Measurements from ENCODE around the gene ATAD3A.
A peak's percentile ranks its signal among the peaks of the same experiment; 100 is the strongest.
"Not testable (repeated sequence)": the region's sequence is repeated elsewhere in the genome, so short reads cannot be mapped to it uniquely, and the experiment has no call there.

The ATAD3A gene

DNA sequence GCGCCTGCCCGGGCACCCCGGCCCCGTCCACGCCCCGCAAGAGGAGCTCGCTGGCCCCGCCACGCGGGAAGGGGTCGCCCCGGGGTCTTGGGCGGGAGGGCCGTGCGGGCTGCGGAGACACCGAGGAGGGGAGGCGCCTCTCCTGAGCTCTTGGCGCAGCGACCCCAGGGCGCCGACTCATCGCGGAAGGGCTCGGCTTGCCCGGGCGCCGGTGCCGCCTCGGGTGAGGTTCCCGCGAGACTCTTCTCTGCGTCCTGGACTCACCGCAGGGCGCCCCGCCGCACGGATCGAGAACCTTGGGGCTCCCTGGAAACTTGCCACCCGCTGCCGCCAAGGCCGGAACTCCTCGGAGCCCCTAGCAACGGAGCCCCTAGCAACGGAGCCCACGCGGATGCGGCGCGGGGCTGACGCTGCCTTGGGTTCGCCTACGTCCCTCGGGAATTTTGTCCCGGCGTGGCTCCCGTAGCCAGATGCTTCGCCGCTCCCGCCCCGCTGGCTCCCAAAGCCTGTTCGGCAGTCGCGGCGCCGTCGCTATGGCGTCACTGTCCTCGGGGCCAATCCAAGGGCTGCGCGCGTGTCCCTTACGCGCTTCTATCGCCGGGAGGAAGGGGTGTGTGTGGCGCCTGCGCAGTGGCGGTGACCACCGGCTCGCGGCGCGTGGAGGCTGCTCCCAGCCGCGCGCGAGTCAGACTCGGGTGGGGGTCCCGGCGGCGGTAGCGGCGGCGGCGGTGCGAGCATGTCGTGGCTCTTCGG lies at the start of gene ATAD3A:
Gene ATAD3A, plus strand, starts transcription at position 630 of the 753 bp plus-strand sequence. Its CDS starts 107 bp downstream, at position 737.
- peak; percentile 91 to 94 for DNase-seq

- DNase-seq: no peak
Measured at GRCh38 chr1:1462318-1462966, 49.5 kb upstream of the ATAD3A start.

GRCh38 chr1:1463312-1463711 lies 48.6 kb upstream of the ATAD3A start:
- no peak for DNase-seq

- DNase-seq: not testable (repeated sequence)
Measured at GRCh38 chr1:1468196-1468985, 43.6 kb upstream of the ATAD3A start.

GRCh38 chr1:1470626-1471388 lies 41.2 kb upstream of the ATAD3A start:
- peak in 1 of 2 experiments; percentile 39 for DNase-seq

- DNase-seq: peak; percentile 84
Measured at GRCh38 chr1:1471389-1472052, 40.4 kb upstream of the ATAD3A start, which contains the start of gene ATAD3B. ATAD3B (plus strand) TSS chr1:1471765; CDS start chr1:1471885, 120 bp downstream.

GRCh38 chr1:1472053-1472876 lies 39.7 kb upstream of the ATAD3A start:
- peak in 1 of 2 experiments; percentile 2 for DNase-seq

DNA sequence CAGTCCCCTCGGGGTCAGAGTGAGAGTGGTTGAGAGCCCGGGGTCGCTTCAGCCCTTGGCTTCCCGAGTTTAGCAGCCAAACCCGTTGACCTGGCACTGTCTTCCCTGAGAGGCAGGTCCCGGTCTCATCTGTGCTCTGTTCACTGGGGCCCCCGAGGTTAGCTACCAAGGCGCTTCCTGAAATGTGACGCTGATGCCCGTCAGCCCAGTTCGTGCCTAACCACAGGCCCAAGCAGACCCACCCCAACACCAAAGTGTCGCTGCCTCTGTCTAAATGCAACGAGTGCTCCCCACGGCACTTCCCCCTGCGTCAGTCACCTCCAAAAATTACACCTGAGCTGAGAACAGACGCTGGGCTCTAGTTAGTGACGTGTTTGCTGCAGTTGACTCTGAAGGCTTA lies 36.0 kb upstream of the ATAD3A start:
- DNase-seq: peak; percentile 19 to 25

DNA sequence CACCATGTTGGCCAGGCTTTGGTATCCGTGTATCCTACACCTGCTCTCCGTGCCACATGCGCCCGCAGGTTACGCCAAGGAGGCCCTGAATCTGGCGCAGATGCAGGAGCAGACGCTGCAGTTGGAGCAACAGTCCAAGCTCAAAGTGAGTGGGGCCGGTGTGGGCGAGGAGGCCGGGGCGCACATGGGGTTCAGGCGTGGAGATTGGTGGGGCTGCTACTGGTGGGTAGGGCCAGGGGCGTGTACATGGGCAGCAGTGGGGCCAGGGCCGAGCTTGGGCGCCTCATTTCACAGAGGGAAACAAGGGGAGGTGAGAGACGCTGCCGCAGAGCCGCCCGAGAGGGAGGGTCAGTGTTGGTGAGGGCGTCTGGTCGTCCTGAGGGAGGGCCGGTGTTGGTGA lies 34.8 kb upstream of the ATAD3A start:
- DNase-seq: no peak

DNA sequence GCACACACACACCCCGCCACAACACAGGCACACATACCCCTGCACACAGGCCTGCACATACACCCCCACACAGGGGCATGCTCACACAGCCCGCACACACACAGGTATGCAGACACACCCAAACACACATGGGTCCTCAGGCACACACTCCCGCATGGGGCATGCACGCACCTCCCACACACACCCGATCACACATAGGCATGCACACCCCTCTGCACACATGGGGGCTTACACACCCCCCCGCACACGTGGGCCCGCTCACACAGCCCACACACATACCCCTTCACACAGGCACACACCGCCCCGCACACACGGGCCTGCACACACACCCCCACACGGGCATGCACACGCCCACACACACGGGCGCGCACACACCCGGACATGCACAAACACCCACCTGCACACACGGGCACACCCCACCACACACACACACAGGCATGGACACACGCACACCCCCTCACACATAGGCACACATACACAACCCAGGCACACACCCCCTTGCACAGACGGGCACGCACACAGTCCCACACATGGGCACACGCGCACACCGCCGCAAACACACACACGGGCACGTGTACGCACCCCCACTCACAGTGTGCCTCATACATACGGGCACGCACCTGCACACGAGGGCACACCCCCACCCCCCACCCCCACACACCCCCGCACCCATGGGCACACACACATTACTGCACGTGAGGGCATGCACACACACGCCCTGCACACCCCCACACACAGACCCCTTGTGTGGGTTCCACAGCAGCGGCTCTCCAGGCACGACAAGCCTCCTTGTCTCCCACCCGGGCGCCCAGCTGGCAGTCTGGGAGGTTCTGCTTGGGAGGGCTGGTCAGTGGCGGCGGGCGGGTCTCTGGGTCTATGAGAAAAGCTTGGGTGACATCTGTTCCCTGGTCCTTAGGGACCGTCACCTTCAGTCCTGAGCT lies 32.1 kb upstream of the ATAD3A start:
- DNase-seq: no peak

DNA sequence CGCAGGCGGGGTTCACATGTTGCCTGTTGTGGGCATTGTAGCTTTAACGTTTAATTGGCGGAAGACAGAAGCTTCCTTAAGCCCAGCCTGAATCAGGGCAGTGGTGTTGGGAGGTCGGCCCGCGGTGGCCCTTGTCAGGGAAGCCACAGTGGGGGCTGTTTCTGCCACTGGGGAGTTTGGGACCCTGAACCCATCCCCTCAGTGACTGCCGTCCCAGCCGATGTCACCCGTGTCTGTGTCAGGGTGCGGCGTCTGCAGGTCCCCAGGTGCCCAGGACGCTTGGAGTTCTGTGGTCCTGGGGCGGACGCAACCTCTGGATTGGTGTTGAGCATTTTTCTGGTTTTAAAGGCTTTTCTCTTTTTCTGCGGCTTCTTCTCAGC lies 31.5 kb upstream of the ATAD3A start:
- DNase-seq: not testable (repeated sequence)

DNA sequence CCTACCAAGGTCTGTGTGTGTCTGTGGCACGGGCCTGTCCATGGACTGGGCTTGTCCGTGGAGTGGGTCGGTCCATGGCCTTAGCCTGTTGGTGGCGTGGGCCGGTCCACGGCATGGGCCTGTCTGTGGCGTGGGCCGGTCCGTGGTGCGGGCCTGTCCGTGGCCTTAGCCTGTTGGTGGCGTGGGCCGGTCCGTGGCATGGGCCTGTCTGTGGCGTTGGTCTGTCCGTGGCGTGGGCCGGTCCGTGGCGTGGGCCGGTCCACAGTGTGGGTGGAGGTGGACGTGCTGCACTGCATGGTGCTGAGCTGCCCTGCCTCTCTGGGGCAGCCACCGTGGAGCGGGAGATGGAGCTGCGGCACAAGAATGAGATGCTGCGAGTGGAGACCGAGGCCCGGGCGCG lies 30.2 kb upstream of the ATAD3A start:
- DNase-seq: not testable (repeated sequence)

- DNase-seq: no peak
Measured at GRCh38 chr1:1482856-1483255, 29.1 kb upstream of the ATAD3A start.

DNA sequence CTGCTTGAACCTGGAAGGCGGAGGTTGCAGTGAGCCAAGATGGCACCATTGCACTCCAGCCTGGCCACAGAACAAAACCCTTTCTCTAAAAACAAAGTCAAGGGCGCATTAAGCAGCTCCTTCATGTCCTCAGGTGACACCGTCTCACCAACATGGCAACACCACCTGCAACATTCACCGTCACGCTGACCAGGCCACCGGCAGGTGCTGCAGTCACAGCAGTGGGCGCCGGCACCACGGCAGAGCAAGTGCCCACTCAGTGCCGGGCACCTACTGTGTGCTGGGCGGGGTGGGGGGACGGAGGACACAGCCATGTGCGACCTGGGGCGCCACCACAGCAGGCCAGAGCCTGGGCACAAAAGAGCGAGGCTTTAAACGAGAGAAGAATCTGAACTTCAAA lies 28.2 kb upstream of the ATAD3A start:
- no peak for DNase-seq

DNA sequence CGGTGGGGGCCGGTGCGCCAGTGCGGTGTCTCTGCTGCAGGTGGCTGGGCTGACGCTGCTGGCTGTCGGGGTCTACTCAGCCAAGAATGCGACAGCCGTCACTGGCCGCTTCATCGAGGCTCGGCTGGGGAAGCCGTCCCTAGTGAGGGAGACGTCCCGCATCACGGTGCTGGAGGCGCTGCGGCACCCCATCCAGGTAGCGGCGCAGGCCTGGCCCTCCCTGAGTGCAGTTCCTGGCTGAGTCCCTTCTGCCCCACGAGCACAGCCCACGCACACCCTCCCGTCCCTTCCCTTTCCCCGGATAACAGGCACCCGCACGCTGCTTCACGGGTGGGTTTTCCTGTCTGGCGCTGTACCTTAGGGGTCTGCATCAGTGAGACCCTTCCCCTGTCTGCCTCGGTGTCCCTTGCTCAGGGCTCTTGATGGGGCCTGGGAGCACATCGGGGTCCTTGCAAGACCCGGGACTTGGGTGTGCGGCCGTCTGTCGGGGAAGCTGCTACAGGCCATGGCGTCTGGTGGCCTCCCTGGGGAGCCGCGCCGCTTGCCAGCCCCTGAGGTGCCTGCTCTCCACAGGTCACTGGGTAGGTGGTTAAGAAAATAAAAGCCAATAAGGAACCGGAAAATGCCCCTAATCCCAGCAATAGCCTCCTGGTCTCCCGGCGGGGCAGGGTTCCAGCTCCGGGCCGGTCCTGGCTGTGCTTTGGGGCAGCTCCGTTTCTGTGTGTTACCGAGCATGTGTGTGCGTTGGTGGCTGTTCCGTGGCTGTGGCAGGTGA lies 26.8 kb upstream of the ATAD3A start:
- DNase-seq: not testable (repeated sequence)

DNA sequence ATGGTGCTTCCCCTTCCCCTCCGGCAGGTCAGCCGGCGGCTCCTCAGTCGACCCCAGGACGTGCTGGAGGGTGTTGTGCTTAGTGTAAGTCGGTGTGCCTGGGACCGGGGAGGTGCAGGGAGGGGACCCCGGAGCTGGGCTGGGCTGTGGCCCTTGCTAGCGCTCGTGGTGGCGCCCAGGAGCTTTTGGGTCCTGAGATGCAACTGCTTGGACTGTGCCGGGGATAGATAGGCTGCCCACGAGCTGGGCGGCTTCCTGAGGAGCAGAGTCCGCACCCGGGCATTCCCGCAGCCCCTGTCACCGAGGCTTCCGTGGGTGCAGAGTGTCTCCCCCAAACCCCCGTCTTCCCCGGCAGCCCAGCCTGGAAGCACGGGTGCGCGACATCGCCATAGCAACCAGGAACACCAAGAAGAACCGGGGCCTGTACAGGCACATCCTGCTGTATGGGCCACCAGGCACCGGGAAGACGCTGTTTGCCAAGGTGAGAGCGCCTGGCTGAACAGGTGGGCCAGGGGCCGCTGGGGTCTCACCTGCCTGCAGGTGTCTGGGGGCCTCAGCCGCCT lies 26.1 kb upstream of the ATAD3A start:
- not testable (repeated sequence) for DNase-seq

GRCh38 chr1:1487701-1488100 lies 24.3 kb upstream of the ATAD3A start:
- DNase-seq: no peak

DNA sequence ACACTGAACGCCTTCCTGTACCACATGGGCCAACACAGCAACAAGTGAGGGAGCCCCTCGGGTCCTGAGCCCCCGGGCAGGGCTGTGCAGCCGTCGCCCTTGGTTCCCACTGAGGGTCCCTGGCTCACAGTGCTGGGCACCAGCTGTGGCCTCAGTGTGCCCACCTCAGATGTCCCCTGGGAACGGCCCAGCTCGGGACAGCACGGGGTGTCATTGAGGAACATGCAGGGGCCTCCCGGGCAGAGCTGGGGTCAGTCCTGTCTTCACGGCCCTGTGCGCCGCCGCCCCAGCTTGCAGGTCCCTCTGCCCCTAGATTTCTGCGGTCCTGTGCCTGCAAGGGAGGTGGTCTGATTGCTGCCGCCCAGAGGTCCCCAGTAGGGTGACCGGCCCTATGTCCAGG lies 22.7 kb upstream of the ATAD3A start:
- DNase-seq: no peak

- no peak for DNase-seq
Measured at GRCh38 chr1:1489861-1490260, 22.1 kb upstream of the ATAD3A start.

Data from Kasumi-1 (cell line).